Stimulated activated CD8-positive, alpha-beta memory T cell treated with anti-CD3 and anti-CD28 coated beads, Interleukin-15, amount 100 ng/mL, for 1 hour (primary cell): ENCODE results near the gene ZNF80.
"Not testable (repeated sequence)": the region's sequence is repeated elsewhere in the genome, so short reads cannot be mapped to it uniquely, and the experiment has no call there.

Experiments
- DNase-seq: peaks from one replicate; pipeline ENCODE4 v3.0.0-alpha.2; 2020; ENCODE audit warnings: low read depth

ZNF80 gene

GRCh38 chr3:114237478-114237877 is at the start of gene ZNF80:
ZNF80 (minus strand) TSS chr3:114237578; CDS start chr3:114237074, 504 bp downstream.
- DNase-seq, result not testable (repeated sequence)

GRCh38 chr3:114286266-114286665 is 48.9 kb upstream of the ZNF80 start:
- no peak for DNase-seq

GRCh38 chr3:114285648-114286230 is 48.4 kb upstream of the ZNF80 start:
- no peak for DNase-seq

DNA sequence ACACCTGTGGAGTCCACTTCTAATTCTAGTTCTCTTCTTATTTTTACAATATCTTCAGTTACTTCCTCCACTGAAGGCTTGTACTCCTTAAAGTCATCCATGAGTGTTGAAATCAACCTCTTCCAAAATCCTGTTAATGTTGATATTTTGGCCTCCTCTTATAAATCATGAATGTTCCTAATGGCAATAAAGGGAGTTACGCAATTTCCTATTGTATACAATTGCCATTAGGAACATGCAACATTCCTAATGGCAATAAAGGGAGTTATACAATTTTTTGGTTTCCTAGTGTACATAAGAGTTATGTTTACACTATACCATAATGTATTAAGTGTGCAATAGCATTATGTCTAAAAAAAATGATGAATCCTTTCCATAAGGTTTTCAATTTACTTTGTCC is 47.3 kb upstream of the ZNF80 start:
- DNase-seq, result no peak

DNA sequence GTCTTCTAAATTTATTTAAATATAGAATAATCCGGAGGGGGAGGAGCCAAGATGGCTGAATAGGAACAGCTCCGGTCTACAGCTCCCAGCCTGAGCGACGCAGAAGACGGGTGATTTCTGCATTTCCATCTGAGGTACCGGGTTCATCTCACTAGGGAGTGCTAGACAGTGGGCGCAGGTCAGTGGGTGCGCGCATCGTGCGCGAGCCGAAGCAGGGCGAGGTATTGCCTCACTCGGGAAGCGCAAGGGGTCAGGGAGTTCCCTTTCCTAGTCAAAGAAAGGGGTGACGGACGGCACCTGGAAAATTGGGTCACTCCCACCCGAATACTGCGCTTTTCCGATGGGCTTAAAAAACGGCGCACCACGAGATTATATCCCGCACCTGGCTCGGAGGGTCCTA is 39.5 kb upstream of the ZNF80 start:
- DNase-seq, result not testable (repeated sequence)

DNA sequence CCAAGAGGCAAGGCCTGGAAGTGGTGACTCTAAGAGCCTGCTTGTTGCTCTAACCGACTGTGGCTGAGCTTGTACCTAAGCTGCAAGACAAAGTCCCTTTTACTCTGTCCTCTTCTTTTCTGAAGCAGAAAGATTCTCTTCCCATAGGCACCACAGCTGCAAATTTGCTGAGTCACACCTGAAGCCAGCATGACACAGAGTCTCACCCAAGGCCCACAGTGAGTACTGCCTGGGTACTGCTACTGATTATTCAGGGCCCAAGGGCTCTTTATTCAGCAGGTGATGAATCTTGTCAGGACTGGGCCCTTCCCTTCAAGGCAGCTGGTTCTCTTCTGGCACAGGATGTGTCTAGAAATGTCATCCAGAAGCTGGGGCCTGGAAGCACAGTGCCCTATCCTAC is 37.6 kb upstream of the ZNF80 start:
- DNase-seq, result no peak

DNA sequence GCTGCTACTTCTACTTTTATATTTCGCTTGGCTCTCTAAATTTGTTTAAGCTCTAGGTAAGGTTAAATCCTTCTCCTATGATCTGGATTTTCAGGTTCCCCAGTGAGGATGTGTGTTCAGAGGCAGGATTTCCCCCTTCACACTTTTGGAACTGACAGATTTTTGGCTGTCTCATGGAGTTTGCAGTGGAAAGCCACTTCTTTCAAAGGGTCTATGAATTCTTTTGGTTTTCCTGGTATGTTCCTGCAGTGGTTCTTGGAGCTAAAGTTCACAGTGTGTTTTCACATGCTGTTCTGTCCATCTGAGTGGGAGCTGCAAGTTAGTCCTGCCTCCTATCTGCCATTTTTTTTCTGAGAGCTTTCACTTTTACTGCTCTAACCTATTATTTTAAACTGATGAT is 34.9 kb upstream of the ZNF80 start:
- no peak for DNase-seq

- DNase-seq, result no peak
These were observed 32.6 kb upstream of the ZNF80 start for GRCh38 chr3:114270019-114270418.

DNA sequence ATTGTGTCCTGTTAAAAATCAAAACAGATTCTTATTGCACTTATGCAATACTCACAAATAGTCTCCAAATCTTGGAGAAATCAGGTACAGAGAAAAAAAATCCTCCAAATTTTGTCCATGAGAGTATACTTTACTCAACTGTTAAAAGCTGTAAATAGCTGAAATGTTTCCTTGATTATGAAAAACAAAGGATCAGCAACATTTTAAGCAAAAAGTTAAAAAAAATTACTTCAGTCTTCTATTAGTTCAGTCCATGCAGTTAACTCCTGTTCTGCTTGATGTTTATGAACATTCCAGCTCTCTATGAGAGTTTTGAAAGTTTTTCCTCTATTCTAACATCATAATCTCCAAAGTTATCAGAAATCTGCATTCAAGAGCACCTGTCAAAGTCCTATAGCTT is 22.8 kb upstream of the ZNF80 start:
- DNase-seq, result no peak

DNA sequence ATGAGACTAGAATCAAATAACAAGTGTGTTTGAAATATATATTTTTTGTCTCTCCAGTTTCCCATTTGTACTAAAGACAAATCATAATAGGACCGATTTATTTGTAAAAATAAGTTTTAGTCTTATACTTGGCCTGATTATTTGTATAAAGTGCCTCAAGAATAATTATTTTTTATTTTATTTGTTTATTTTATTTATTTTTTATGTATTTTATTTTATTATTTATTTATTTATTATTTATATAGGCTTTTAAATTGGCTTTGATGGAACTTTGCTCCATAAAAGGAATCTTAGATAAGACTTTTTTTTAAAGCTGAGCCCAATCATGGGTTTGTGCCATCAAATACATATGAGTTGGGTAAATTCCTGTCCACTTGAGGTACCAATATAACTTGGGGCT is 22.2 kb upstream of the ZNF80 start:
- no peak for DNase-seq

DNA sequence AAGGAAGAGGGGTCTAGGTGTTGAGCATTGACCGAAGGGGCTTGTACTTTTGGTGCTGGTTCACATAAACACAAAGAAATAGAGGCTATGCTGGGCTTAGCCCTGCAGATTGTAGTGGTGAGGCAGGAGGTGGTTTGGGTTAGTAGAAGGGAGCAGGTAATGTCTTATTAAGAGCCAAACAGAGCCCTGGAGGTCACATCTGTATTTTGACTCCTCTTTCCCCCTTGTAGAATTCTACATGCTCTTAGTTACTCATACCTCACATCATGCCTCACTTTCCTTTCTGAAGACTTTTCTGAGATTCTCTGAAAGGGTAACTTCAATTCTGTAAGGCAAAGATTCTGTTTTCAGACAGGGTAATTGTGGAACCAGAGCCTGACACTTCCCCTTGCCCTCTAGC is 16.1 kb upstream of the ZNF80 start:
- no peak for DNase-seq

- no peak for DNase-seq
These were observed 15.6 kb upstream of the ZNF80 start for GRCh38 chr3:114252954-114253353.

GRCh38 chr3:114242947-114243346 is 5.6 kb upstream of the ZNF80 start:
- DNase-seq, result no peak

GRCh38 chr3:114241262-114241661 is 3.9 kb upstream of the ZNF80 start:
- no peak for DNase-seq

DNA sequence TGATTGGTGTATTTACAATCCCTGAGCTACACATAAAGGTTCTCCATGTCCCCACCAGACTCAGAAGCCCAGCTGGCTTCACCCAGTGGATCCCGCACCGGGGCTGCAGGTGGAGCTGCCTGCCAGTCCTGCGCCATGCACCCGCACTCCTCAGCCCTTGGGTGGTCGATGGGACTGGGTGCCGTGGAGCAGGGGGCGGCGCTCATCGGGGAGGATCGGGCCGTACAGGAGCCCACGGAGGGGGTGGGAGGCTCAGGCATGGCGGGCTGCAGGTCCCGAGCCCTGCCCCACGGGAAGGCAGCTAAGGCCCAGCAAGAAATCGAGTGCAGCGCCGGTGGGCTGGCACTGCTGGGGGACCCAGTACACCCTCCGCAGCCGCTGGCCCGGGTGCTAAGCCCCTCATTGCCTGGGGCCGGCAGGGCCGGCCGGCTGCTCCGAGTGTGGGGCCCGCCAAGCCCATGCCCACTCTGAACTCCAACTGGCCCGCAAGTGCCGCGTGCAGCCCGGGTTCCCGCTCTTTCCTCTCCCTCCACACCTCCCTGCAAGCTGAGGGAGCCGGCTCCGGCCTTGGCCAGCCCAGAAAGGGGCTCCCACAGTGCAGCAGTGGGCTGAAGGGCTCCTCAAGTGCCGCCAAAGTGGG is 888 bp upstream of the ZNF80 start:
- not testable (repeated sequence) for DNase-seq

GRCh38 chr3:114235431-114235830 is 1.9 kb downstream of the ZNF80 start:
- no peak for DNase-seq

DNA sequence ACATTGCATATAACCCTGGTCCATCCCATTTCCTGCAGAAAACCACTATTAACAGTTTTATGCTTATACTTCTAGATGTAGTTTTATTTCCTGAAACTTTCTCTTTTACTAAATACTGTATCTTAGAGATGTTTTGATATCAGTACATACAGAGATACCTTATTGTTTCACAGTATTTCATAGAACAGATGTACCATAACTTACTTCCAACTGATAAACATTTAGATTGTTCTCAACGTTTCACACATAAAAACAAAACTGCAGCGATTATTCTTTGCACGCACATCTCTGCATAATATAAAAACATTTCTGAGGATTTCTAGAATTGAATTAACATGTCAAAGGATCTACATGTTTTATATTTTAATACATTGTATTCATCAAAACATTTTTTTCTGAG is 2.6 kb downstream of the ZNF80 start:
- DNase-seq, result no peak

DNA sequence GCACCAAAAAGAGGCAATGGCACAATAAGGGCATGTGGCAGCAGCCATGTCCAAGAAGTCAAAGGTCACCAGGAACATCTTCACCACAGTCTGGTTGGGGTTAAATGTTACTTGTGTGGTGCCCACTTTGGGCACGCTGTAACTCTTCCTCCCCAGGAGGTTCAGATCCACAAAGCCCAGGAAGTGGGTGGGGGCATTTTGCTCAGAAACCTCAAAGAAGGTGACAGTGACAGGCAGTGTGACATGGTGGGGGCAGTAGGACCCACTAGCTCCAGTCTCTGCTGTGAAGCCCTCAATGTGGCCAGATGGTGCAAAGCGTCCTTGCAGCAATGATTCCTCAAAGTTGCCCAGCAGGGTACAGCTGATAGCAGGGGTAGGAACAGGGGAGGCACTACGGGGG is 5.8 kb downstream of the ZNF80 start:
- DNase-seq, result peak; percentile 11

GRCh38 chr3:114227076-114227475 is 10.3 kb downstream of the ZNF80 start:
- DNase-seq, result no peak

- no peak for DNase-seq
These were observed 11.1 kb downstream of the ZNF80 start for GRCh38 chr3:114226313-114226712.

DNA sequence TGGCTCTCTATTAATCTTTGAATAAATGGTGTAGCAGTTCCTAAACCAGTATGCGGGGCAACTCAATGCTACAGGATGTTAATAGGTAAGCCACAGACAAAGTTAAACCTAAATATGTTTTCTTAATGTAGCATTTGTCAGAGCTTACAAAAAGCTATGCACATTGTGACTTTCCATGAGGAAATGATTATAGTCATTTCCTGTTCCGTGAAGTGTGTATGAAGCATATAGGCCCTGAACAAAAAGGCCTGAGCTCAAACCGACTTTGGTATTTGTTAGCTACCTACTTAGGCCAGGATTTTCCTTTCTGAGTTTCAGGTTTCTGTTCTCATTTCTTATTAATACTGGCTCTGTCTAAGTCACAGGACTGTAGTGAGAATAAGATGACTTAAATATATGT is 14.2 kb downstream of the ZNF80 start:
- no peak for DNase-seq

- no peak for DNase-seq
These were observed 15.5 kb downstream of the ZNF80 start for GRCh38 chr3:114221881-114222264.

DNA sequence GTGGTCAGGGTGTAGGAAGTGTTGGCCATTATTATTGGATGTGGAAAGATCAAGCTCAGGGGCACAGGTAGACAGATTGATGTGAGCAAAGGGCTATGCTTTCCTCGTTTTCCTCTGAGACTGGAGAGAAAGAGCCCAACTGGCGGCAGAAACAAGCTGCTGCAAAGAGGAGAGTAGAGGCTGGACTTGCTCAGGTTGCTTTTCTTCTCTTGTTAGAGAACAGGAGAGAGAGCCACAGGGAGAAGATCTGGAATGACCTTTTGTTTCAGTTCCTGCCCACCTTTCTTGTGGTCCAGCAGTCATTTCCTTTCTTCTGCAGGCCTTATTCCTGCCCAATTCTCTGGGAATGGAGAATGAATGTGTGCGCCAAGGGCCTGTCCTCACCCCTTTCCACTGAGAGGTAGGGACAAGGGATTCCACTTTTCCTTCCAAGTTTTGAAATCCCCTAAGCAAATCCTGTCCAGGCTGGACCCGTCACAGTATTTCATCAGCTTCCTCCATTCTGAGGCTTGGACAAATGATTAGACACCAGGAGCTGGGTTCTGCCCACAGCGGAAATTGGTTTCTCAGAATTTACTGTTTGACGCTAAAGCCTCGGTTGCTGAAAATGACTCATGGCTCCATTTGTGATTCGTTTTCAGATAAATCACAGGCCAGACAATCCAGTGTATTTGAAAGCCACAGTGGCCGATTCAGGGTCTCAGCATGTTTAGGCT is 16.1 kb downstream of the ZNF80 start:
- DNase-seq, result peak; percentile 30

GRCh38 chr3:114219741-114220140 is 17.6 kb downstream of the ZNF80 start:
- DNase-seq, result no peak
